Keratinocyte (primary cell): ENCODE results near the gene PTPRD. TPM values are rescaled to one million over a fixed set of nuclear protein-coding genes. Genes with fewer than 3 reads are reported as not detected.

ENCODE experiments used
- DNase-seq: peaks from one replicate; pipeline ENCODE4 v3.0.0-alpha.2; 2011; ENCODE audit warnings: low read depth, missing footprints, low spot score
- FAIRE-seq: peaks from 2 replicates; lab custom pipeline; 2011; peaks lifted over from hg19 to GRCh38; lab: Jason Lieb, UNC
- H2AFZ ChIP-seq: 2 replicates; pipeline ENCODE4 v1.6.0; 2012; ENCODE audit warnings: low read length, control low read depth, inconsistent platforms; ENCODE audit not compliant: control insufficient read depth
- H3K27ac ChIP-seq: 2 replicates; pipeline ENCODE4 v1.5.1; 2011; ENCODE audit warnings: low read length; ENCODE audit not compliant: control insufficient read depth, insufficient read depth
- H3K27me3 ChIP-seq: 3 replicates; pipeline ENCODE4 v1.6.0; 2011; ENCODE audit warnings: low read length; ENCODE audit not compliant: control insufficient read depth, insufficient read depth; ENCODE audit errors: extremely low read depth
- H3K36me3 ChIP-seq, 2 experiments: 2 replicates in 1 of 2; 3 replicates in 1 of 2; pipeline ENCODE4 v1.5.1; 2011; ENCODE audit warnings: low read length in 2 of 2, mild to moderate bottlenecking in 1 of 2; ENCODE audit not compliant: control insufficient read depth in 2 of 2, insufficient read depth in 2 of 2; ENCODE audit errors: extremely low read depth in 1 of 2
- H3K4me1 ChIP-seq: 3 replicates; pipeline ENCODE4 v1.5.1; 2011; ENCODE audit warnings: low read length; ENCODE audit not compliant: control insufficient read depth, insufficient read depth; ENCODE audit errors: extremely low read depth
- H3K4me2 ChIP-seq: 3 replicates; pipeline ENCODE4 v1.6.0; 2011; ENCODE audit warnings: low read depth, low read length; ENCODE audit not compliant: control insufficient read depth, insufficient read depth; ENCODE audit errors: extremely low read depth
- H3K4me3 ChIP-seq, 3 experiments: fragments of 200-600 bp in 1 of 3; sonication (generic) in 1 of 3; 2 replicates in 2 of 3; 3 replicates in 1 of 3; pipeline ENCODE4 v1.5.1; 2011 to 2016; ENCODE audit warnings: low read length in 3 of 3, mild to moderate bottlenecking in 3 of 3, control low read depth in 2 of 3, inconsistent platforms in 1 of 3, low read depth in 1 of 3, mixed read lengths in 1 of 3, mixed run types in 1 of 3, moderate library complexity in 1 of 3; ENCODE audit not compliant: control insufficient read depth in 2 of 3, insufficient read depth in 2 of 3; ENCODE audit errors: extremely low read depth in 1 of 3
- H3K79me2 ChIP-seq: 2 replicates; pipeline ENCODE4 v1.6.0; 2012; ENCODE audit warnings: low read length; ENCODE audit not compliant: control insufficient read depth, insufficient read depth
- H3K9ac ChIP-seq: 3 replicates; pipeline ENCODE4 v1.6.0; 2011; ENCODE audit warnings: low read length; ENCODE audit not compliant: control insufficient read depth, insufficient read depth; ENCODE audit errors: extremely low read depth
- H3K9me1 ChIP-seq: 3 replicates; pipeline ENCODE4 v1.6.0; 2011; ENCODE audit warnings: low read length; ENCODE audit not compliant: control insufficient read depth, insufficient read depth; ENCODE audit errors: extremely low read depth
- H3K9me3 ChIP-seq: 2 replicates; pipeline ENCODE4 v1.5.1; 2012; ENCODE audit warnings: low read depth, low read length; ENCODE audit not compliant: control insufficient read depth
- H4K20me1 ChIP-seq: 3 replicates; pipeline ENCODE4 v1.6.0; 2011; ENCODE audit warnings: low read length; ENCODE audit not compliant: control insufficient read depth, insufficient read depth; ENCODE audit errors: extremely low read depth
- CTCF ChIP-seq, 3 experiments: IDR thresholded peaks in 1 of 3; conservative IDR thresholded peaks in 1 of 3; optimal IDR thresholded peaks in 1 of 3; 2 replicates in 2 of 3; 3 replicates in 1 of 3; pipeline versions ENCODE3 to v1.5.1; 2011; ENCODE audit warnings: low read length in 3 of 3, mild to moderate bottlenecking in 3 of 3, moderate library complexity in 2 of 3, control low read depth in 1 of 3, inconsistent platforms in 1 of 3; ENCODE audit not compliant: insufficient read depth in 2 of 3; ENCODE audit errors: extremely low read depth in 1 of 3
- EZH2 ChIP-seq: IDR thresholded peaks from one replicate; pipeline ENCODE4 v1.6.1; 2012; ENCODE audit warnings: inconsistent platforms, mild to moderate bottlenecking, low read length, moderate library complexity
- dilution Hi-C: fragments of 300-500 bp; cut with MboI; formaldehyde crosslinking; loops from one replicate; pipeline ENCODE4 v1.7.0; 2020; ENCODE audit warnings: low sequenced_read_pairs; ENCODE audit not compliant: extremely low pct_ligation_motif_present
- polyA plus RNA-seq, 5 experiments: library from polyadenylated mRNA; depleted of rRNA in 3 of 5; stranded (reverse) in 3 of 5; stranded (forward) in 1 of 5; unstranded in 1 of 5; fragments of >200 nt; gene quantifications; 1 replicate in 1 of 5; 2 replicates in 3 of 5; 3 replicates in 1 of 5; pipeline versions ENCODE4 v1.2.1 to v1.2.3, GENCODE V29; 2011 to 2012; ENCODE audit warnings: missing spikeins in 2 of 5, low read depth in 1 of 5, low replicate concordance in 1 of 5

The PTPRD gene
- polyA plus RNA-seq, 1 donor (not counting 4 experiments of a cell fraction or from before 2014, with no cell fraction given), result 0.10 TPM

DNA sequence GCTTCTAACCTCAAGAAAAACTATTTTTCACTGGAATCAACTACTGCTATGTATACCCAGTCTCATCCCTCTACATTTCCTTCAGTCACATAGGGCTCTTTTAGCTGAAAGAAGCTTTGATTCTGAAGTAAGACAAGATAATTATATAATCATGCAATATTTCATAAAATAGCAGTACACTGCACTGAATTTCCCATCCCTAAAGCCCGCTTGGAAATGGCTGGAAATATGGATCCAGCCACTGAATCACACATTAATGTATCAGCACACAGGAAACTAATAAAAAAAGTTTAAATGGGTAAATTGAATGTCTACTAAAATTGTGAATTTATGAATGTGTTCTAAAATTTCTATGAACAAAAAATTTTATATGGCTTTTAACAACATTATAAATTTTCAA is 808.7 kb downstream of the PTPRD start:
- H3K4me2 ChIP-seq, result no peak overlapping the region
- FAIRE-seq, result no peak
- DNase-seq, result no peak
- no peaks in the 10 kb centered on the region for H3K79me2 ChIP-seq
- H3K27me3 ChIP-seq, result no peaks in the 10 kb centered on the region
- no peaks in the 10 kb centered on the region for H4K20me1 ChIP-seq
- no peak overlapping the region for H2AFZ ChIP-seq
- H3K9me3 ChIP-seq, result no peaks in the 10 kb centered on the region
- no peaks in the 10 kb centered on the region for H3K9me1 ChIP-seq
- TF ChIP-seq CTCF (optimal IDR thresholded peaks at IDR 0.05 in 1 of 3, IDR thresholded peaks at IDR 0.05 in 1 of 3, conservative IDR thresholded peaks at IDR 0.05 in 1 of 3; ENCODE audit: extremely low read depth in 1 of 3, insufficient read depth in 2 of 3, low read length in 3 of 3), result no peak
- TF ChIP-seq EZH2, result no peak
- H3K36me3 ChIP-seq, result no peaks in the 10 kb centered on the region
- H3K4me3 ChIP-seq, result no peak overlapping the region
- H3K4me1 ChIP-seq, result no peaks in the 10 kb centered on the region
- dilution Hi-C loops, result no loop called here
- H3K27ac ChIP-seq, result no peak overlapping the region
- H3K9ac ChIP-seq, result no peak overlapping the region

DNA sequence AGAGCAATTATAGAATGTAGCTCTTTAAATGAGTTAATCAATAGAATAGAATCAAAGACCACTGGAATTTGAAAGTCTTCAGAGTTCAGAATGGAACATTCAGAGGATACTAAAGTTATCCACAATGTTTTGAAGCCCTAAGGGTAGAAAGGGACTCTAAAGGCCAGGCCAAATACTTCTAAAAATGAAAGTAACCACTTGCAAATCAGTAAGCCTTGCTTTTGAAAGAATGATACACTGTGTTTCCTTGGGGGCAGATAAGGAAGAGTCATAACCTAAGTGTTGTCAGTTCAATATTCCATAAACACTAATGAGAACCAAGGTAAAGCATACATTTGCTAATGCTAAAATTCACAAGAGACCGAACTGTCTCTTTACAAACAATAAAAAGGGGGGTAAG is 813.5 kb downstream of the PTPRD start:
- TF ChIP-seq EZH2 (no peak), CTCF (optimal IDR thresholded peaks at IDR 0.05 in 1 of 3, IDR thresholded peaks at IDR 0.05 in 1 of 3, conservative IDR thresholded peaks at IDR 0.05 in 1 of 3; ENCODE audit: extremely low read depth in 1 of 3, insufficient read depth in 2 of 3, low read length in 3 of 3) (no peak)

More for the DNA sequence above, 813.5 kb downstream of the PTPRD start:
- Histone ChIP-seq H3K9me1 (no peaks in the 10 kb centered on the region), H3K4me2 (no peak overlapping the region), H3K9me3 (no peaks in the 10 kb centered on the region), H2AFZ (no peak overlapping the region), H3K9ac (no peak overlapping the region), H4K20me1 (no peaks in the 10 kb centered on the region), H3K36me3 (no peaks in the 10 kb centered on the region), H3K79me2 (no peaks in the 10 kb centered on the region), H3K4me1 (no peaks in the 10 kb centered on the region), H3K4me3 (no peak overlapping the region), H3K27ac (no peak overlapping the region), H3K27me3 (no peaks in the 10 kb centered on the region)
- FAIRE-seq, result no peak
- DNase-seq, result no peak
- dilution Hi-C loops, result no loop called here
